Brain microvascular endothelial cell (primary cell): ENCODE measurements around the gene TCF4.

Experiments used
- DNase-seq: peaks from one replicate; pipeline ENCODE4 v3.0.0-alpha.2; 2020
- H3K27ac ChIP-seq: fragments of 250-450 bp; sonication (Bioruptor Pico); 2 replicates; pipeline ENCODE4 v1.5.1; 2020; ENCODE audit warnings: mild to moderate bottlenecking, moderate library complexity
- H3K27me3 ChIP-seq: fragments of 250-450 bp; sonication (Bioruptor Pico); replicated peaks from 2 replicates; pipeline ENCODE4 v1.5.1; 2020; ENCODE audit warnings: mild to moderate bottlenecking
- H3K36me3 ChIP-seq: fragments of 250-450 bp; sonication (Bioruptor Pico); replicated peaks from 2 replicates; pipeline ENCODE4 v1.5.1; 2020; ENCODE audit warnings: mild to moderate bottlenecking
- H3K4me3 ChIP-seq: 2 replicates; pipeline ENCODE4 v1.5.1; 2011; ENCODE audit warnings: low read depth, mild to moderate bottlenecking, control low read depth, low read length, moderate library complexity
- CTCF ChIP-seq: IDR thresholded peaks from 2 replicates; pipeline ENCODE4 v1.5.1; 2011; ENCODE audit warnings: low read depth, mild to moderate bottlenecking, moderate library complexity, low read length, control low read depth, inconsistent platforms; ENCODE audit errors: missing control alignments
- in situ Hi-C: cut with HindIII; loops from 2 replicates; pipeline ENCODE4 v1.10.0; 2017; ENCODE audit warnings: low sequenced_read_pairs, low pct_ligation_motif_present

The TCF4 gene

GRCh38 chr18:55575066-55575465 is 12.9 kb downstream of the TCF4 start:
- no peak for DNase-seq
- Histone ChIP-seq H3K4me3 (no peak overlapping the region), H3K27me3 (no peaks in the 10 kb centered on the region), H3K36me3 (no peaks in the 10 kb centered on the region), H3K27ac (no peak overlapping the region)
- no peak for TF ChIP-seq CTCF
- in situ Hi-C loops: no loop called here

GRCh38 chr18:55573386-55573785 is 14.6 kb downstream of the TCF4 start:
- Histone ChIP-seq H3K27ac (no peak overlapping the region), H3K36me3 (no peaks in the 10 kb centered on the region), H3K27me3 (no peaks in the 10 kb centered on the region), H3K4me3 (no peak overlapping the region)
- TF ChIP-seq CTCF: no peak
- in situ Hi-C loops: no loop called here
- DNase-seq: no peak

GRCh38 chr18:55570966-55571365 is 17.0 kb downstream of the TCF4 start:
- DNase-seq: no peak
- in situ Hi-C loops: no loop called here

GRCh38 chr18:55566456-55566935 is 21.5 kb downstream of the TCF4 start:
- Histone ChIP-seq H3K27ac (no peak overlapping the region), H3K4me3 (no peak overlapping the region), H3K36me3 (no peaks in the 10 kb centered on the region), H3K27me3 (no peaks in the 10 kb centered on the region)
- TF ChIP-seq CTCF: no peak
- in situ Hi-C loops: no loop called here
- DNase-seq: no peak

More at GRCh38 chr18:55570966-55571365, 17.0 kb downstream of the TCF4 start:
- no peaks in the 10 kb centered on the region for H3K36me3 ChIP-seq
- TF ChIP-seq CTCF: no peak
- H3K4me3 ChIP-seq: no peak overlapping the region
- no peak overlapping the region for H3K27ac ChIP-seq
- no peaks in the 10 kb centered on the region for H3K27me3 ChIP-seq

GRCh38 chr18:55559739-55560138 is 28.3 kb downstream of the TCF4 start:
- Histone ChIP-seq H3K27ac (no peak overlapping the region), H3K36me3 (no peaks in the 10 kb centered on the region), H3K4me3 (no peak overlapping the region), H3K27me3 (no peaks in the 10 kb centered on the region)
- in situ Hi-C loops: no loop called here
- no peak for TF ChIP-seq CTCF
- DNase-seq: no peak

GRCh38 chr18:55557211-55557610 is 30.8 kb downstream of the TCF4 start:
- H3K4me3 ChIP-seq: no peak overlapping the region
- in situ Hi-C loops: no loop called here
- no peak for TF ChIP-seq CTCF
- H3K27ac ChIP-seq: no peak overlapping the region
- no peaks in the 10 kb centered on the region for H3K27me3 ChIP-seq
- no peaks in the 10 kb centered on the region for H3K36me3 ChIP-seq
- no peak for DNase-seq
